Amygdala (tissue), 56 donors: ENCODE results near the gene PPFIA4.
"Not testable (repeated sequence)": the region's sequence is repeated elsewhere in the genome, so short reads cannot be mapped to it uniquely, and the experiment has no call there.

Experiments
- DNase-seq, 56 donors: peaks; one replicate each; lab custom pipeline; 2025; lab: John Stamatoyannopoulos, UW

The PPFIA4 gene

DNA sequence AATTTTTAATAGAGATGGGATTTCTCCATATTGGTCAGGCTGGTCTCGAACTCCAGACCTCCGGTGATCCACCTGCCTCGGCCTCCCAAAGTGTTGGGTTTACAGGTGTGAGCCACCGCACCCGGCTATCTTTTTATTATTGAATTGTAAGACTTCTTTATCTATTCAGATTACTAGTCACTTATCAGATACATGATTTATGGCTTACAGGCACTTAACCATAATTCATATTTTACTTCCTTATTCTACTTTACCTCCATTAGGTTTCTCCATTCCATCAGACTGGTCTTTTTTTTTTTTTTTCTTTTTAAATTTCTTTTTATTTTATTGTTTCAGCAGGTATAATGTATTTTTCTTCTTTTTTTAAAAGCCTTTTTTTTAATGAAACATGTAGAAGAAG is 14.7 kb upstream of the PPFIA4 start:
- DNase-seq, result no peak

DNA sequence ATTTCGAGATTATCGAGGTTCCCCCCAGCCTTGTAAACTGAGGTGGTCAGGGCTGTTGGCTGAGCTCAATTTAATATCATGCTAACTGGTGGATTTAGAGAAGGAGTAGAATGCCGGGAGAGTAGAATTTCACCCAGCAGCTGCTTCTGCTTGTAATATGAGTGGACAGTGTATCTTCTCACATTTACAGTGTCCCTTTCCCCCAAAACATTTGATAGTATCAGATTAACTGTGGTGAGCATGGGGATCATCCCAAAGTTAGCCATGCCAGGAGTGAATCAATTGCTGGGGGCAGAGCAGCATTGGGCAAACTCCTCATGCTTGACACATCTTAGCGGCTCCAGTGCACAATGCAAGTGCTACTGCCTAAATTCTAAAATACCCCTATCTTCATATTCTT is 9.2 kb upstream of the PPFIA4 start:
- DNase-seq, result no peak

DNA sequence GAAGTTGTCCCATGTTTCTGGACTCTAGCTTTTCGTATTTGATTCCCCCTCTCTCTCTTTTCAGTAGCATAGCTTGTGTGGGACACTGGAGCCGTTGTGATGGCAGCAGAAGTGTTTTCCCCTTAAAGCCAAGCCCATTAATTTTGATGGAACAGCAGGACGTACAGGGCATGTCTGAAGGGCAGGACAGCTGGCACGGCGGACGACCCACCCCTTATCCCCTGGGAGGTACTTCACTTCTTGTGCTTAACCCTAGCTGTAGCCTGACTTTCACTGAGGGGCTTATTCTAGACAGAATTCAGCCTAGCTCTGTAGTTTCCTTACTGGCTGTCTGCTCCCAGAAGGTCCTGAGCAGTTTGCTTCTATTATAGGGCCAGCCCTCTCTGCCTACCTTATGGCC is 8.6 kb upstream of the PPFIA4 start:
- no peak for DNase-seq

DNA sequence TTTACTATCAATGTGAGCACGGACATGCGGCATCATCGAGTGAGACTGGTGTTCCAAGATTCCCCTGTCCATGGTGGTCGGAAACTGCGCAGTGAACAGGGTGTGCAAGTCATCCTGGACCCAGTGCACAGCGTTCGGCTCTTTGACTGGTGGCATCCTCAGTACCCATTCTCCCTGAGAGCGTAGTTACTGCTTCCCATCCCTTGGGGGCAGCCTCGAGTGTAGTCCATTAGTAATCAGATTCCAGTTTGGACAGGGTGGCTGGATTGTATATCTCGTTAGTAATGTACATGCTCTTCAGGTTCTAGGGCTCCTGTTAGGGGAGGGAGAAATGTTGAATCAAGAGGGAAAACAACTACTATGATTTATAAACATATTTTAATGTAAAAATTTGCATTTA is 3.4 kb upstream of the PPFIA4 start:
- DNase-seq, result not testable (repeated sequence)

DNA sequence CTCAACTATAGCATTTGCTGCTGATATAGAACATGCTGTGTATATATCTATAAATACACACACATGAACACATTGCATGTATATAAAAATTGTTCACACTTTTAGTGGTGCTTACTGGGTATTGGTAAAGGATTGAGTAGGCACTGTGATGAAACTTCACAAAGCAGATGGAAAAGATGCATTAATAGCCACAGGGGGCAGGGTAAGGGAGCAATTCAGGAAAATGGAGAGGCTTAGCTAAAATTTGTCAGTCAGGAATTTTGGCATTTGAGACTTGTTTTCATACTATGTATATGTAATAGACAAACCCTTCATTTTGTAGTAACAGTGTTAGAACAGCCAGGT is 633 bp upstream of the PPFIA4 start:
- no peak for DNase-seq

DNA sequence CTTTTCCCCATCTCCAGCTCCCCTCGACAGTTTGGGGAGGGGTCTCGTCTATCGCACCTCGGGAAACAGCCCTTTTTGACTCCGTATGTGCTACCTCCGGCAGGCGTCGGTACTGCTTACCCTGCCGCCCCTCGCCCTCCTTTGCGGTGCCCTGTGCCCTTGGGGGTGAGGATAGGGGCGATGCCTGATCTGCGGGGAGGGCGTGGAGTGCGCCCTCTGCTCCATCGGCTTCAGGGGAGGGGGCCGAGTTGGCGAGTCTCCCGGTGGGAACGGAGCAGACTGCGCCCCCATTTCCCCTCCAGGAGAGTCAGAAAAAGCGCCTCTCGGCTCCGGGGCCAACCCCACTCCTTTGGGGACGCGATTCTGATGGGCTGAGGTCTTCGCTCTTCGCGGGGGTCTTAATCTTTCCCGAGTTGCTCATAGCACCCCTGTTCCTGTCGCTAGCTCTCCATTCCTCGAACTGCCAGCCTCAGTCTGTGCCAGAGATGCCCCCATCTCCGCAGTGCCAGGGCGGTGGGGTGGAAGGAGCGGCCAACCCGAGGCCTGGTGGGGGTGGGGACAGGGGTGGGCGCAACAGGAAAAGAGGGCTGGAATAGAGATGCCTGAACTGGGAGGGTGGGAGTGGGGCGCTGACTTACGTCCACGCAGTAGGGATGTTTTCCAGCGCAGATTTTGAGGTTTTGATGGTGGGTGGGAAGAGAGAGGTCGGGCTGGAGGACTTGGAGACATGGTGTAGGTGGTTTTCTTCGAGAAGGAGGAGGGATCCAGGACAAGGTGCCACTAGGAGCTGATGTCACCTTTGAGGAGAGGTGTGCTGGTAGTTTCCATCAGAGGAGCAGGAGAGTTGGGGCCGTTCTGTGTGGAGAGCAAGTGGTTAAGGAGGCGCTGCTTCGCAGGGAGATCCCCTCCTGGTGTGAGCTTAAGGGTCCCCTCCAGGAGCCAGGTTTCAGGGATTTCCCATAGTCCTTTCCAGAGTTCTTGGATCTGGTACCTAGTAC is 674 bp downstream of the PPFIA4 start:
- DNase-seq, result peak in 2 of 56 donors; percentile 16 to 26

DNA sequence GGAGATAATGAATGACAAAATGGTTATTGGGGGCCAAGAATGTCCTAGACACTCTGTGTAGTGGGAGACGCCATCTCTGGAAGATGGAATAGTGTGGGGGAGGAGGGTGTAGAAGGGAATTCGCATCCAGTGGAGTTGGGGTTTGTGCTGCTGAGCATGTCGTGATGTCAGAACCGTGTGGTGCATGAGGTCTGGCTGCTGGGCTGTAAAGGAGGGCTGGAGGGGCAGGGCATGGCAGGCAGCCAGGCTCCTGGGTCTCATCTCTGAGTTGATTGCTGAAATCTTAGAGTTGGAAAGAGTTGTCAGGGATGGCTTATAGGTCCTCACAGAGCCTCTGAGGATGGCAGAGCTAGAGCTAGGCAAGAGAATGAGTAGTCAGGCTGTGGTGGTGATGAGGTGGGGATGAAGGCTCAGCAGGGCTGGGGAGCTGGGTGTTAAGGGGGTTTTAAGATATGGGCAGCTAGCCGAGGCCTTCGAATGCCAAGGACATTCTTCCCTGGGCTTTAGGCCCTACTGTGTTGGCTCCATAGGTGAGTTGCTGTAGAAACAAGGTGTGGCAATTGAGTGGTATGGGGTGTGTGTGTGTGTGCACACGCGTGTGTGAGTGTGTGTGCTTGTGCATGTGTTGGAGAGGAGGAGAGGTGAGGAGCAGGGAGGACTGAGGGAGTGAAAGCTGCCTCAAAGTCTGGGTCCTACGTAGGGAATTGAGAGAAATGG is 1.9 kb downstream of the PPFIA4 start:
- DNase-seq, result peak in 1 of 56 donors; percentile 18

DNA sequence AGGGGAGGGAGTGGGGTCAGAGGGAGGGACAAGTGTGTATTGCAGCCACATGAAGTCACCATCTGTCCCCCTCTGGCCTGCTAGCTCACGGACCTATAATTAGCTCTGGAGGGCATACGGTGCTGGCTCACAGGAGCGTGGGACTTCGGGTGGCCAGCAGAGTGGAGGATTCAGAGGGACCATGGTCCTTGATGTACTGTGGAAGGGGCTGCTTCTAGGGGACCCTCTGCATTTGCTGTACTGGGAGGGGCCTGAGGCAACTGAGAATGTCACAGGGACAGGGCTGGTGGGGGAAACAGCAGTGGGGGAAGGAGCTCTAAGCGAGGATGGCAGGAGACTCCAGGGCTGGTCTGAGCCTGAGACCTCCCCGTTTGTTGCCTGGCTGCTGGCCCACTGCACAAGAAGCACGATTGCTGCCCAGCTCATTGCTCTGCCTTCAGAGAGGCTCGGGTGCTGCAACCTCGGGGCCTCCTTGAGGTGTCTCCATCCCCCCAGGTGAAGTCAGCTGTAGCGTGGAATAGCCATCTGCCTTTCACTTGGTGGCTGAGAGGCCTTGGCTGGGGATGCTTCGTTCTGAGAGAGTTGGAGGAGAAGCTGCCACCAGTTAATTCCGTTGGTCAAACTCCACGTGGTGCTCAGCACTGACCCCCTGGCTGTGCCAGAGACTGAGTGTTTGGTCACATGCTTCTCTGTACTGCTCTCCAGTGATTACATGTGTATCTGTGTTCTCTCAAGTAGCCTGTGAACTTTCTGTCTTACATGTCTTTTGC is 2.7 kb downstream of the PPFIA4 start:
- DNase-seq, result no peak

DNA sequence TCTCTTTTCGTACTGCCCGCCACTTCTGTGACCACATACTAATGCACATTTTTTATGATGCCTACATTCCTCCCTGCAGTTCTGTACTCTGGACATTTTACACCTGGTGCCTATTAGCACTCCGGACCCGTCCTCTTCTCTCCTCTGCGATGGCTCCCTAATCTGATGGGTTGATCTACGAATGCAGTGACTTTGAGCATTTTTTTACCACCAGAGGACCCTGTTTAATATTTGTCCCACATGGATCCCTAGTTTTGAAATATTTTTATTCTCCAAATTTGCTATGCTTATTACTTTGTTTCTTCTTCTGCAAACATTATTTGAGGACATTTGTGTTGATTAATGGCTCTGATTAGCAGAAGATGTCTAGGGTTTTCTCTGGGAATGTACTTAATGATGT is 5.2 kb downstream of the PPFIA4 start:
- DNase-seq, result no peak

DNA sequence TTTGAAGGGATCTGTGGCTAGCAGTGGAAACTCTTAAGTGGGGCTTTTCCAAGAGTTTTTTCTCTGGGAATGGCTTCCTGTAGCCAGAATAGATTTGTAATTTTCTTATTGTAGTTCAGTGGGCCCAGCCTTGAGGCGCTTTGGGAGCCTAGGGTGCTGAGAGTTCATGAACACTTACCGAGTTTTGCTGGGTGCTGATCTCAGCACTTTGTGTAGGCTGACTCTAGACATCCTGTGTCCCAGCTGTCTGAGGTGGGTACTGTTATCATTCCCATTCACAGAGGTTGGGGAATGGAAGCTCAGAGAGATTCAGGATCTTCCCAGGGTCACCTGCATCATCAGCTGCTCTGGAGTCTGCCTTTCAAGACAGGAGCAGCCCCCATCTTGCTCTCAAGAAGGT is 7.0 kb downstream of the PPFIA4 start:
- no peak for DNase-seq

DNA sequence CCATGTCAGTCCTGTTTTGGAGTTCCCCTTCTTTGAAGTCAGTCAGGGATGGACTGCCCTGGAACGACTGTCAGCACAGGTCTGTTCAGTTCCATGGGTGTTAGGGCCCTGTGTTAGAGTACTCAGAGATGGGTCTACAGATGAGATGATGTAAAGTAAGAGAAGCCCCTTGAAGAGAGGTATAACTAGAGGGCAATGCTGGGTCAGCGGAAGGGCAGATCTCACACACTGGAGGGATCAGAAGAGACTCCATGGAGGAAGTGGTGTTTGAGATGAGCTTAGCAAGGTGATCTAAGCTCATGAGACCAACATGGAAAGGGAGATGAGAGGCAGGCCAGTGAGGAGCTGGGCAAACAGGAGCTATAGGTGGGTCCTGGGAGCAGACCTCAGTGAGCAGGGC is 7.6 kb downstream of the PPFIA4 start:
- DNase-seq, result no peak

DNA sequence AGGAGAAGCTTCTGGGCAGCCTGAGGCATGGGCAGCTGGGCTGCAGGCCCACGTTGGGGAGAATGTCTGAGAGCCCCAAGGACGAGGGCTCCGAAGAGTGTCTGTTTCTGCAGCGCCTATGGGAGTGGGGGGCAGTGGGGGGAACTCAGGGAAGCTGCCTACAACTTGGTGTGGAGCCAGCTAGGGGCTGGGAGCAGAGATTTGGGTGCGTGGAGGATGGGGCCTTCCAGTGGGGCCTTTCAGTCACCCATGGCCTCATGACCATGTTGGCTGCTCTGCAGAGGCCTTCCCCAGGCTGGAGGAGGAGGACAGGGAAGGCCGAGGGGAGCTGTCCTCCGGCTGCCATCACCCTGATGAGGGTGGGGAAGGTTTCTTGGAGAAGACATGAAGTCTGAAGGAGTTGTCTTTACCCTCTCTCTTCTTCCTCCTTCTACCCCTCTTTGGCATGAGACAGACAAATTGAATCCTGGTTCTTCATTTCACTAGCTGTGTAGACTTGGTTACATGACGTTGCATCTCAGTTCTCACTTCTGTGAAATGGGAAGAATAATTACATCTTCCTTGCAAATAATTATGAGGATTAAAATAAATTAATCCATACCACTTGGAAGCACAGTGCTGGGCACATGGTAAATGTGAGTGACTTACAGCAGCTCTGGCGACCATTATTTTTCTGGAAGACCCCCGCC is 8.3 kb downstream of the PPFIA4 start:
- DNase-seq, result no peak

DNA sequence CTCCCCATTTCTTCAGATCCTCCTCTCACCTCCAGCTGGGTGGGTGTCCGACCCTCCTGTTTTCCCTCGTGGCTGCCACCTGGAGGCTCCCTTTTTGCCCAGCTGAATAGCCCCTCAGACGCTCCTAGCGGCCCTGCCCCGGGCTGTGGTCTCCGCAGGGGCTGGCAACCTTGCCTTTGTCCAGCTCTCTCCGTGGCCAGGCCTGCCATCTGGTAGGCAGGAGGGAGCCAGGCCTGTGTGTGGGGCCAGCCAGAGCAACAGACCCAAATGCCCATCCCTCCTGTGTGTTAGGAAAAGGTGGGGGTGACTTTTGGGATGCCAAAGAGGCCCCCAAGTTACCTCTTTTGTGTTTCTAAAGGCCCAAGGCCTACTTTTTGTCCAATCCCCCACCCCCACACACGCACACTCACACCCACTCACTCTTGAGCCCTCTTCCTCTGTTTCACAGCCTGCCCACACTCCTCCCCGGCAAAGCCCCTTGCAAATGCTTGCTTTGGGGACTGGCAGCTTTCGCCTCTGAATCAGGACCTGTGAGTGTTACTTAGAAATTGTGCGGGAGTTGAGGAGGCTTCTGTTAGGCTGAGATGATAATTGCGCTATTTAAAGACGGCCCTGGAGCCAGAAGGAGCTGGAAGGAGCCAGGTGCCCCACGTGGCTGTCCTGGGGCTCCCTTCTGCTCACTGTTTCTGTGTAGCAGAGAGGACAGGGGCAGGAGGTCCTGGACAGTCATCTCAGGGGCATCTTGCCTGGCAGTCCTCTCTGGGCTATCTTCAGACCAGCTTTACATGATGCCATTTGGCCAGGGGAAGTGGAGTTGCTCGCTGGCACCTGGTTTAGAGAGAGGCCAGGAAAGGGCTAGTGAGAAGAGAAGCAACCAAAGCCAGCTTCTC is 9.1 kb downstream of the PPFIA4 start:
- peak in 3 of 56 donors; percentile 20 to 40 (median 22) for DNase-seq

DNA sequence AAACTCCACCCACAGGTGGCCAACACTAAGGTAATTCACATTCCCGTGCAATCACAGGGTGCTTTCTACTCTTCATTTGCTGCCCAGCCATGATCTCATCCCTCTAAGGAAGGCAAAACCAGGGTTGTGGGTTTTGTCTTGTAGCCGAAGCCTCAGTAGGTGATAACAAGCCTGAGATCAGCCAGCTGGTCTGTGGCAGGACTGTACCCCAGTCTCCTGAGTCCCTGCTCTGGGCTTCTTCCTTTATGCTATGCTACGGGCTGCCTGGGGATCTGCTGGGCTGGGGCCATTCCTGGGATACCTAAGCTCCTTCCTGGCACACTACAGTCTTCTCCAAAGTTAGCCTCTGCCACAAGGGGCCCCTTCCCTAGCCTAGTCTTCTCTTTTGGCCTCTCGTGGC is 9.8 kb downstream of the PPFIA4 start:
- DNase-seq, result no peak

DNA sequence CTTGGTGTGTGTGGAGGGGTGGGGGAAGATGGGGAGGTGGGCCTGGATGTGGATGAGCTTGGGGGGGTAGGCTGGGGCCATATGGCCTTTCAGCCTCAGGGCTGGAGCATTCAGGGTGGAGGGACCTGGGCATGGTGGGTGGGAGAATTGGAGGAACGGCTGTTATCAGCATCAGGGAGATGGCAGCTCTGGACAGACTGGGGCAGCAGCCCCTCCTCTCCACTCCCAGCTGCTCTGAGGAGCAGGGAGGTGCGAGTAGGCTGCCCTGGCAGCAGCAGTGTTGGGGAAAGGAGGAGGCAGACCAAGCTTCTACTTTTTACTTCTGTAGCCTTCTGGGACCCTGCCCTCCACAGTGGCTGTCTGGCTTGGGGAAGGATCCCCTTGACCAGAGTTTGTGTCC is 10.2 kb downstream of the PPFIA4 start:
- DNase-seq, result no peak

DNA sequence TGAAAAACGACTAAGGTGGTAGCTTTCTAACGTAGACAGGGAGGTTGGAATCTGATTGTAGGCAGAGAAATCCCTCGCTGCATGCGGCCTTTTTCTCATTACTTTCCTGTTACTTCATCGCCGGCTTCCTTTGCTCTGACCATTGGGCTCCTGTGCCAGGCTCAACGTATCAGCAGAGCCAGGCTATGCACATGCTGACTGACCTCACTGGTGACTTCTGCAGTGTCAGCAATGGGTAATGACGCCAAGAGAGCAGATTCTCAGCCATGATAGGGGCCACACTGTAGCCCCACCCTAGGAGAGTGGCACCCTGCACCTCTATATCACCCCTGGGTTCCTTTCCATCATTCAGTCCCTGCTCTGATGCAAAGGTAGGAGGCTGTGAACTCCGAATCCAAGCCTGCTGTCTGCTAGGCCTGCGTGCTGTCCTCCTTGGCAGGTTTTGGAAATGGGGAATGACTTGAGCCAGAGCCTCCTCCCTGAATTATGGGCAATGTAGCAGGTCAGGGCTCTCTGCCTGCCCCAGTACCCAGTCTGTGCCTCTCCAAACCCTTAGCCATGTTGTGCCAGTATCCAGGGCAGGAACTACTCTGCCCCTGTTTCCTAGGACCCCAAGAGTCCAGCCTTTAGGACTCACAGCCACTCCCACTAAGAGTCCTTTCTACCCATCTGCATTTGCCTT is 11.4 kb downstream of the PPFIA4 start:
- DNase-seq, result no peak

DNA sequence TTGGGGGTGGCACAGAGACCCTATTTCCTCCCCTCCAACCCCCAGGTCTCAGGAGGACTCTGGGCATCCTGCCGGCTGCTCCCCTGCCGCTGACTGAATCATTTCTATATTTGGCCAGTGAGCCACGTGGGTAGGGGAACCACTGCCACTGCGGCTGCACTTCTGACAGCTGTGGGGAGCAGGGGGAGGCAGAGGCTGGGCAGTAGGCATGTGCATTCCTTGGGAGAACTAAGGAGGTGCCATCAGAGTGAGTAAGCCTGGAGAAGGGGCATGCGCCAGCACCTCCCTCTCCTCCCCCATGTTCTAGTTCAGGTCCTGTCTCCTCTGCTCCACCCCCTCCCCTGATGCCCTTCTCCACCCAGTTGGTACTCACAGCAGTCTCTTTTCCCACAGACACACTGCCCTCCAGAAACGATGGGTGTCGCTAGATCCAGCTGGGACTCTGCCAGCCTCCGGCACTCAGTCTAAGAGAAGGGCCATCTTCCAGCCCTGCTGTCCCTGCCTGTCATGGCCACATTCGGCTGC is 12.0 kb downstream of the PPFIA4 start:
- peak in 36 of 56 donors; percentile 15 to 90 (median 62) for DNase-seq

DNA sequence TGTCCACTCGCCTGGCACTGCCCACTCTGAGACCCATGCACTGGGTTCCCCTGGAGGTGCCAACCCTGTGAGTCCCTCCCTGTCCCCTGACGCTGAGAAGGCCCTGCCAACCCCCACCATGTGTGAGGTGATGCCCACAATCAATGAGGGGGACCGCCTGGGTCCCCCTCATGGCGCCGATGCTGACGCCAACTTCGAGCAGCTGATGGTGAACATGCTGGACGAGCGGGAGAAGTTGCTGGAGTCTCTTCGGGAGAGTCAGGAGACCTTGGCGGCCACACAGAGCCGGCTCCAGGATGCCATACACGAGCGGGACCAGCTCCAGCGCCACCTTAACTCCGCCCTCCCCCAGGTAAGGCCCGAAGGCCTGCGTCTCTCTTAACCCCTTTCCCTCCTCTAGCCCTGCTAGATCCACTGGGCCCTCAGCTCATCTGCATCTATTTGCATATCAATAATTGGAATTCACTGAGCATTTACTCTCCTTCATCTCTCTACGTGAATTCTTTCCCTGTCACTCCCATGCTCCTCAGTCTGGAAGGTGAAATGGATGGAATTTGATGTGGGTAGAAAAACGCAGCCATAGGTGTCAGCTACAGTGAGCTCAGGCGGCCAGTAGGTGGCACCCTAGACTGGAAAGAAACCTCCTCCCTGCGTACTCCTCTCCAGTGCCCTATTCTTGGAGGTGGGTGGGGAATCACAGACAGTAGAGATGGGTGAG is 12.8 kb downstream of the PPFIA4 start:
- DNase-seq, result peak in 49 of 56 donors; percentile 18 to 88 (median 52)
